Liver (tissue), 9 donors: ENCODE measurements around the gene SLC24A3. TPM values are rescaled to one million over a fixed set of nuclear protein-coding genes. Genes with fewer than 3 reads are reported as not detected.

Experiments used
- DNase-seq: peaks from one replicate; pipeline ENCODE4 v3.0.0-alpha.2; 2017; ENCODE audit warnings: low spot score
- H3K27ac ChIP-seq, 2 donors: one replicate each; pipeline ENCODE4 v1.7.0; 2013; ENCODE audit warnings: inconsistent platforms in 2 of 2, low read length in 2 of 2, control low read depth in 1 of 2, low read depth in 1 of 2, mild to moderate bottlenecking in 1 of 2
- H3K27me3 ChIP-seq, 4 donors: one replicate each; pipeline versions ENCODE4 v1.6.1 to v1.7.0; 2013; ENCODE audit warnings: low read length in 3 of 4, inconsistent platforms in 1 of 4, mild to moderate bottlenecking in 1 of 4, moderate library complexity in 1 of 4; ENCODE audit not compliant: control insufficient read depth in 4 of 4, insufficient read depth in 4 of 4
- H3K36me3 ChIP-seq, 4 donors: one replicate each; pipeline versions ENCODE4 v1.6.1 to v1.7.0; 2013; ENCODE audit warnings: low read length in 3 of 4, mild to moderate bottlenecking in 3 of 4, low read depth in 1 of 4, moderate library complexity in 1 of 4; ENCODE audit not compliant: control insufficient read depth in 4 of 4, insufficient read depth in 3 of 4
- H3K4me1 ChIP-seq, 4 donors: one replicate each; pipeline versions ENCODE4 v1.6.1 to v1.7.0; 2013; ENCODE audit warnings: low read length in 3 of 4, mild to moderate bottlenecking in 3 of 4, moderate library complexity in 1 of 4; ENCODE audit not compliant: control insufficient read depth in 4 of 4, insufficient read depth in 4 of 4
- H3K4me3 ChIP-seq, 3 donors: one replicate each; pipeline versions ENCODE4 v1.6.1 to v1.7.0; 2013; ENCODE audit warnings: low read length in 3 of 3, control low read depth in 1 of 3, low read depth in 1 of 3, mild to moderate bottlenecking in 1 of 3
- H3K9ac ChIP-seq, 2 donors: one replicate each; pipeline ENCODE4 v1.7.0; 2013; ENCODE audit warnings: low read length in 2 of 2, mild to moderate bottlenecking in 2 of 2, moderate library complexity in 2 of 2, control low read depth in 1 of 2, low read depth in 1 of 2
- H3K9me3 ChIP-seq, 4 donors: one replicate each; pipeline versions ENCODE4 v1.6.1 to v1.7.0; 2013; ENCODE audit warnings: low read length in 3 of 4; ENCODE audit not compliant: control insufficient read depth in 4 of 4
- FOXA1 ChIP-seq: IDR thresholded peaks from 2 replicates; pipeline ENCODE4 v1.6.1; 2016; ENCODE audit warnings: antibody characterized with exemption
- FOXA2 ChIP-seq: IDR thresholded peaks from 2 replicates; pipeline ENCODE4 v1.6.1; 2016; ENCODE audit warnings: antibody characterized with exemption
- GABPA ChIP-seq, 2 donors: IDR thresholded peaks in 1 of 2; conservative IDR thresholded peaks in 1 of 2; 2 replicates each; pipeline ENCODE4 v1.6.1; 2016; ENCODE audit warnings: antibody characterized with exemption in 2 of 2, mild to moderate bottlenecking in 1 of 2, moderate library complexity in 1 of 2
- HNF4A ChIP-seq, 2 donors: conservative IDR thresholded peaks; 2 replicates each; pipeline ENCODE4 v1.6.1; 2016; ENCODE audit warnings: antibody characterized with exemption in 2 of 2, mild to moderate bottlenecking in 2 of 2
- JUND ChIP-seq, 2 donors: IDR thresholded peaks; 2 replicates each; pipeline ENCODE4 v1.6.1; 2016; ENCODE audit warnings: antibody characterized with exemption in 2 of 2
- NR2F2 ChIP-seq: IDR thresholded peaks from 2 replicates; pipeline ENCODE4 v1.6.1; 2016; ENCODE audit warnings: antibody characterized with exemption
- RXRA ChIP-seq, 2 donors: IDR thresholded peaks; 2 replicates each; pipeline ENCODE4 v1.6.1; 2017 to 2018; ENCODE audit warnings: antibody characterized with exemption in 2 of 2, mild to moderate bottlenecking in 1 of 2
- SP1 ChIP-seq: IDR thresholded peaks from 2 replicates; pipeline ENCODE4 v1.6.1; 2018; ENCODE audit warnings: antibody characterized with exemption, mild to moderate bottlenecking
- TAF1 ChIP-seq: conservative IDR thresholded peaks from 2 replicates; pipeline ENCODE4 v1.6.1; 2016; ENCODE audit warnings: antibody characterized with exemption, mild to moderate bottlenecking
- YY1 ChIP-seq: IDR thresholded peaks from 2 replicates; pipeline ENCODE4 v1.6.1; 2016; ENCODE audit warnings: antibody characterized with exemption, mild to moderate bottlenecking
- whole genome bisulfite sequencing: extraction: QIAGEN DNeasy Blood & Tissue Kit; methylation state at CpG from one replicate; pipeline ENCODE4 v1.1.7; 2013; 5-methylcytosine and 5-hydroxymethylcytosine counted together
- polyA plus RNA-seq, 2 donors: library from polyadenylated mRNA; stranded (reverse) in 1 of 2; unstranded in 1 of 2; fragments of 200-250 nt in 1 of 2; fragments of >200 nt in 1 of 2; fragmentation: Nextera tagmentation in 1 of 2; extraction: Ambion mirVana in 1 of 2; gene quantifications; one replicate each; pipeline versions ENCODE4 v1.2.1 to v1.2.3, GENCODE V29; 2013 to 2015
- total RNA-seq, 2 donors: library from RNA; depleted of rRNA; stranded (reverse); fragments of >200 nt; gene quantifications; one replicate each; pipeline ENCODE4 v1.2.3, GENCODE V29; 2014
- TF ChIP-seq, protein P1 (sequence below): IDR thresholded peaks from 2 replicates; pipeline ENCODE4 v1.6.1; 2016; ENCODE audit warnings: antibody characterized with exemption
- TF ChIP-seq, protein P2 (sequence below): IDR thresholded peaks from 2 replicates; pipeline ENCODE4 v1.6.1; 2016; ENCODE audit warnings: antibody characterized with exemption, mild to moderate bottlenecking
- TF ChIP-seq, protein P3 (sequence below): IDR thresholded peaks from 2 replicates; pipeline ENCODE4 v1.6.1; 2016; ENCODE audit warnings: antibody characterized with exemption
- TF ChIP-seq, protein P4 (sequence below): IDR thresholded peaks from 2 replicates; pipeline ENCODE4 v1.6.1; 2016; ENCODE audit warnings: antibody characterized with exemption
- donor health status: healthy.
- donor health status: healthy.
- donor health status: healthy.
- donor health status: healthy.
- donor health status: healthy.

The SLC24A3 gene
- total and polyA plus RNA-seq, 4 donors: 0.28 to 1.8 (median 0.46) TPM

DNA sequence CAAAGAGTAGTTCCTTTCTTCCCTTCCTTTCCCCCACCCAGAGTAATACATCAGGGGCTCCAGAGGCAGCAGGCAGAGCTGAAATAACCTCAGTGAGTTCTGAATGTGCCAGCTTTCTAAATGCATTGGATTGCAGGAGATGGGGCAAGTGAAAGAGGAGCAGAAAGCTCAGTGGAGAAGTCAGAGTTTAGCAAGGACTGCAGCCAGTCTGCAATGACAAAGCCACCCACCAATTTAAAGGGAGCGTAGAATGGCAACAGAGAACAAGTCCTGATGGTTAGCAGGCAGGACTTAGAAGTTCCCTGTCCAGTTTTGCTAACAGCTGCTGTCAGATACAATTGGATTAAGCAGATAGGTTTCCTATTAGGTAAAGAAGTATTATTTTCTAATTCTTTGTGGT is 342.2 kb downstream of the SLC24A3 start:
- Histone ChIP-seq H3K9ac (no peak overlapping the region), H3K4me1 (no peaks in the 10 kb centered on the region), H3K4me3 (no peak overlapping the region), H3K27me3 (no peaks in the 10 kb centered on the region), H3K27ac (no peak overlapping the region), H3K36me3 (no peaks in the 10 kb centered on the region), H3K9me3 (no peaks in the 10 kb centered on the region)
- WGBS: 95% methylated on average over 1 of the region's 1 CpG
- no peak for DNase-seq
- TF ChIP-seq, protein P1, sequence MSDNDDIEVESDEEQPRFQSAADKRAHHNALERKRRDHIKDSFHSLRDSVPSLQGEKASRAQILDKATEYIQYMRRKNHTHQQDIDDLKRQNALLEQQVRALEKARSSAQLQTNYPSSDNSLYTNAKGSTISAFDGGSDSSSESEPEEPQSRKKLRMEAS: no peak
- TF ChIP-seq FOXA1 (no peak), TAF1 (no peak), RXRA (IDR thresholded peaks at IDR 0.05) (no peak), HNF4A (conservative IDR thresholded peaks at IDR 0.05) (no peak), YY1 (no peak), GABPA (IDR thresholded peaks at IDR 0.05 in 1 of 2, conservative IDR thresholded peaks at IDR 0.05 in 1 of 2) (no peak), FOXA2 (no peak), NR2F2 (no peak), JUND (IDR thresholded peaks at IDR 0.05) (no peak), SP1 (no peak)
- TF ChIP-seq, protein P2, sequence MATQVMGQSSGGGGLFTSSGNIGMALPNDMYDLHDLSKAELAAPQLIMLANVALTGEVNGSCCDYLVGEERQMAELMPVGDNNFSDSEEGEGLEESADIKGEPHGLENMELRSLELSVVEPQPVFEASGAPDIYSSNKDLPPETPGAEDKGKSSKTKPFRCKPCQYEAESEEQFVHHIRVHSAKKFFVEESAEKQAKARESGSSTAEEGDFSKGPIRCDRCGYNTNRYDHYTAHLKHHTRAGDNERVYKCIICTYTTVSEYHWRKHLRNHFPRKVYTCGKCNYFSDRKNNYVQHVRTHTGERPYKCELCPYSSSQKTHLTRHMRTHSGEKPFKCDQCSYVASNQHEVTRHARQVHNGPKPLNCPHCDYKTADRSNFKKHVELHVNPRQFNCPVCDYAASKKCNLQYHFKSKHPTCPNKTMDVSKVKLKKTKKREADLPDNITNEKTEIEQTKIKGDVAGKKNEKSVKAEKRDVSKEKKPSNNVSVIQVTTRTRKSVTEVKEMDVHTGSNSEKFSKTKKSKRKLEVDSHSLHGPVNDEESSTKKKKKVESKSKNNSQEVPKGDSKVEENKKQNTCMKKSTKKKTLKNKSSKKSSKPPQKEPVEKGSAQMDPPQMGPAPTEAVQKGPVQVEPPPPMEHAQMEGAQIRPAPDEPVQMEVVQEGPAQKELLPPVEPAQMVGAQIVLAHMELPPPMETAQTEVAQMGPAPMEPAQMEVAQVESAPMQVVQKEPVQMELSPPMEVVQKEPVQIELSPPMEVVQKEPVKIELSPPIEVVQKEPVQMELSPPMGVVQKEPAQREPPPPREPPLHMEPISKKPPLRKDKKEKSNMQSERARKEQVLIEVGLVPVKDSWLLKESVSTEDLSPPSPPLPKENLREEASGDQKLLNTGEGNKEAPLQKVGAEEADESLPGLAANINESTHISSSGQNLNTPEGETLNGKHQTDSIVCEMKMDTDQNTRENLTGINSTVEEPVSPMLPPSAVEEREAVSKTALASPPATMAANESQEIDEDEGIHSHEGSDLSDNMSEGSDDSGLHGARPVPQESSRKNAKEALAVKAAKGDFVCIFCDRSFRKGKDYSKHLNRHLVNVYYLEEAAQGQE: no peak
- TF ChIP-seq, protein P3, sequence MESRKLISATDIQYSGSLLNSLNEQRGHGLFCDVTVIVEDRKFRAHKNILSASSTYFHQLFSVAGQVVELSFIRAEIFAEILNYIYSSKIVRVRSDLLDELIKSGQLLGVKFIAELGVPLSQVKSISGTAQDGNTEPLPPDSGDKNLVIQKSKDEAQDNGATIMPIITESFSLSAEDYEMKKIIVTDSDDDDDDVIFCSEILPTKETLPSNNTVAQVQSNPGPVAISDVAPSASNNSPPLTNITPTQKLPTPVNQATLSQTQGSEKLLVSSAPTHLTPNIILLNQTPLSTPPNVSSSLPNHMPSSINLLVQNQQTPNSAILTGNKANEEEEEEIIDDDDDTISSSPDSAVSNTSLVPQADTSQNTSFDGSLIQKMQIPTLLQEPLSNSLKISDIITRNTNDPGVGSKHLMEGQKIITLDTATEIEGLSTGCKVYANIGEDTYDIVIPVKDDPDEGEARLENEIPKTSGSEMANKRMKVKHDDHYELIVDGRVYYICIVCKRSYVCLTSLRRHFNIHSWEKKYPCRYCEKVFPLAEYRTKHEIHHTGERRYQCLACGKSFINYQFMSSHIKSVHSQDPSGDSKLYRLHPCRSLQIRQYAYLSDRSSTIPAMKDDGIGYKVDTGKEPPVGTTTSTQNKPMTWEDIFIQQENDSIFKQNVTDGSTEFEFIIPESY: no peak
- TF ChIP-seq, protein P4, sequence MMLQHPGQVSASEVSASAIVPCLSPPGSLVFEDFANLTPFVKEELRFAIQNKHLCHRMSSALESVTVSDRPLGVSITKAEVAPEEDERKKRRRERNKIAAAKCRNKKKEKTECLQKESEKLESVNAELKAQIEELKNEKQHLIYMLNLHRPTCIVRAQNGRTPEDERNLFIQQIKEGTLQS: no peak

DNA sequence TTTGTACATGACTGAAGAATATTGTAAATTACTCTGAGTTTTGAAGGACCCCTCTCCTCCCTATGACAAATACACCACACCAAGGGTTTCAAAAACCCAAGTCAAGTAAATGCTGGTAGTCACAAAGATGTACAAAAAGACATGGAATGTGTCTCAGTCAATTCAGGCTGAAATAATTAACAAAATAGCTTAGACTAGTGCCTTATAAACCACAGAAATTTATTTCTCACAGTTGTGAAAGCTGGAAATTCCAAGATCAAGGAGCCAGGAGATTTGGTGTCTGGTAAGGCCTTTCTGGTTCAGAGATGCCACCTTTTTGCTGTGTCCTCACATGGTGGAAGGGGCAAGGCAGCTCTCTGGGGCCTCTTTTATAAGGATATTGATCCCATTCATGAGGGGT is 343.3 kb downstream of the SLC24A3 start:
- H3K4me3 ChIP-seq: no peak overlapping the region

More for the DNA sequence above, 343.3 kb downstream of the SLC24A3 start:
- Histone ChIP-seq H3K27ac (no peak overlapping the region), H3K36me3 (no peaks in the 10 kb centered on the region), H3K4me1 (no peaks in the 10 kb centered on the region), H3K9ac (no peak overlapping the region), H3K27me3 (peaks cover 0 to 3% (median 0%) of the 10 kb centered on the region in 4 donors), H3K9me3 (no peaks in the 10 kb centered on the region)
- TF ChIP-seq, protein P1: no peak
- TF ChIP-seq HNF4A (conservative IDR thresholded peaks at IDR 0.05): no peak
- no peak for TF ChIP-seq FOXA2
- TF ChIP-seq TAF1: no peak
- no peak for TF ChIP-seq GABPA (IDR thresholded peaks at IDR 0.05 in 1 of 2, conservative IDR thresholded peaks at IDR 0.05 in 1 of 2)
- DNase-seq: no peak
